Ishikawa (cell line): ENCODE measurements around the gene AACS.

ENCODE experiments used
- CREB1 ChIP-seq: IDR thresholded peaks from 2 replicates; pipeline ENCODE4 v1.6.1; 2012; ENCODE audit warnings: low read depth
- EP300 ChIP-seq: IDR thresholded peaks from 2 replicates; pipeline ENCODE4 v1.6.1; 2012; ENCODE audit warnings: borderline replicate concordance
- FOXM1 ChIP-seq: IDR thresholded peaks from 2 replicates; pipeline ENCODE4 v1.6.1; 2012; ENCODE audit warnings: low read depth, borderline replicate concordance
- RAD21 ChIP-seq: IDR thresholded peaks from 2 replicates; pipeline ENCODE4 v1.6.1; 2012; ENCODE audit warnings: low read depth
- REST ChIP-seq: IDR thresholded peaks from 2 replicates; pipeline ENCODE4 v1.6.1; 2012; ENCODE audit warnings: low read depth, mild to moderate bottlenecking
- TAF1 ChIP-seq: IDR thresholded peaks from 2 replicates; pipeline ENCODE4 v1.6.1; 2012; ENCODE audit warnings: low read depth, mild to moderate bottlenecking
- TCF12 ChIP-seq: IDR thresholded peaks from 2 replicates; pipeline ENCODE4 v1.6.1; 2012; ENCODE audit warnings: low read depth

- no peak for TF ChIP-seq REST
- no peak for TF ChIP-seq TCF12
- no peak for TF ChIP-seq EP300
- TF ChIP-seq FOXM1, result no peak
- no peak for TF ChIP-seq RAD21
- no peak for TF ChIP-seq CREB1
- no peak for TF ChIP-seq TAF1
Observed at GRCh38 chr12:125175576-125175975, 110.3 kb downstream of the AACS start.
